Stimulated activated CD8-positive, alpha-beta memory T cell treated with anti-CD3 and anti-CD28 coated beads, Interleukin-7, amount 100 ng/mL, for 4 hours (primary cell): ENCODE data around the gene DPH2.

Experiments used
- DNase-seq, 2 donors: peaks; one replicate each; pipeline ENCODE4 v3.0.0-alpha.2; 2020; ENCODE audit warnings: low read depth in 2 of 2

The DPH2 gene

GRCh38 chr1:43999455-43999854 is 29.6 kb downstream of the DPH2 start:
- no peak for DNase-seq

DNA sequence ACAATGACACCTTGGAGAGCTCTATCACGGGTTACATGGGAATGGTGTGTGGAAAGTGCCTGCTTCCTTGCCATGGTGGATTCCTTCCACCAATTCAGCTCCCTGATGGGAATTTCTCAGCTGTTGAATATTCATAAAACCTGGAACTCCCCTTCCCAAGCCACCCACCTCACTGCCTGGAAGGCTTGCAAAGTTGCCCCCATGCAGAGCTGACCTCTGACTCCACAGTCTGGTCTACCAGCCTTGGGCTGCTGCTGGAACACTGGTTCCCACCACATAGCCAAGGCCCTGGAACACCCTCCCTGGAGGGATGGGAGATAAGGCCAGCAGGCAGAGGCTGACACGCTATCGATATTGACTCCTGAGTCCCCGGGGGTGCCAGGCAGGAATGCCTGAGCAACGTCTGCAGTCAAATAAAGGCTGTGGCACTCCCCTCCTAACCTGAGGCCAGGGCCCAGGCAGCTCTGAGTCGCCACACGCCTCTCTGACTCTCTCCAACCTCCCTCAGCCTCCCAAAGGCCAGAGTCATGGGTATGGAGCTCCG is 30.4 kb downstream of the DPH2 start:
- DNase-seq = no peak

GRCh38 chr1:44002165-44002564 is 32.4 kb downstream of the DPH2 start:
- DNase-seq = no peak

DNA sequence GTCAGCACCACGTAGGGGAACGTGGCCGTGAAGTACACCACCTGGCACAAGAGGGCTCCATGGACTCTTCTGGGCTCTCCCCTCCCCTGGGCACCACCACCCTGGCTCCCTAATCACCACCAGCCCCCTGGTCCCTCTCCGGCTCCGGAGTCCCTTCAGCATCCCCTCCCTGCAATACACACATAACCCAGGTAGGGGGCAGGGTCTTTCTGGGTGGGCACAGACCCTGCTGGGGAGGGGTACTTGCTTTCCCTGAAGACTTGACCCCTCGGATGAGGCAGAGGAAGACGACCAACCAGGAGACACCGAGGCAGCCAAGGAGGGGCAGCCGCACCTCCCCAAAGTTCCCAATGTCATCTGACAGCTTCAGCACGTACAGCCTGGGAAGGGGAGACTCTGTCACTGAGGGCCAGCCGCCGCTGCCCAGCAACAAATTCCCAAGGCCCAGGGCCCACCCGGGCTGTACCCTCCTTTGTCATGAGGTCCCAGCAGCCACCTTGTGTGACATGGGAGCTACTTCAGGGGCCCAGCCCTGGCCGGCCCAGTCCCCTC is 32.9 kb downstream of the DPH2 start:
- no peak for DNase-seq

DNA sequence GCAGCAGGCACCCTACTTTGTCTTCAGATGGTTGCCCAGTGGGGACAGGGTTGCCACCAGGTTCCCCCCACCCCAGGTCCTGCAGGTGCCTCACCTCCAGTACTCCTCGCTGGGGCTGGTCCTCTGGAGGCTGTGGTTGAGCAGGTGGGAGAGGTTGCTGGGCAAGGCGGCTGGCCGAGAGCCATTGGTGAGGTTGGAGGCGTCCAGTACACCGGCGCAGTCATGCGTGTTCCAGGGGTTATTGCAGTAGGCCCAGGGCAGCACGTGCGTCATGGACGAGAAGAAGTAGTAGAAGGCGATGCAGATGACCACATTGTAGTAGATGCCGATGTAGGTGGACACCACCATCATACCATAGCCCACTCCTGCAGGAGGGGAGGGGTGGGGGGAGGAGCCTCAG is 38.4 kb downstream of the DPH2 start:
- no peak for DNase-seq

DNA sequence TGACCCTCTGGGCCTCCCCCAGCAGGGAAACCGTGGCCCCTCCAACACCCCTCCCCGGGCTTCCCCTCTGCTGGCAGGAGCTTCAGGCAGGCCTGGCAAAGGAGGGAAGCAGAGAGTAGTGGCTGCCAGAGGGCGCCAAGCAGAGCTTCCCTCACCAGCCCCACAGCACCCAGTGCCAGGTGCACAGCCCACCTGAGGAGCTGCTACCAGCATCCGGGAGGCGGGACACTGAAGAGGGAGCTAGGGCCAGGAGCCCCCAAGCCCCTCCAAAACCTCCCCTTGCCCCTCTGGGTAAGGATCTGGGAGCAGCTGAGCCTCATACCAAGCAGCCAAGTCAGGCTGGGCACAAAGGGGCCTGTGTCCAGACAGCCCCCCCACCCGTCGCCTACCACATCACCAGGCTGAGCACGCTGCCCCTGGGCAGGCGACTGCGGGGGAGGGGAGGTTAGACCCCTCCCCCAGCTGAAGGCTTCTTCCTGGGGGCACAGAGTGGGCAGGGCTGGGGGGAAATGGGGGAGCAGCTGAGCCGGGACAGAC is 41.2 kb downstream of the DPH2 start:
- DNase-seq = no peak

- no peak for DNase-seq
Observed at GRCh38 chr1:44012404-44012803, 42.6 kb downstream of the DPH2 start.

DNA sequence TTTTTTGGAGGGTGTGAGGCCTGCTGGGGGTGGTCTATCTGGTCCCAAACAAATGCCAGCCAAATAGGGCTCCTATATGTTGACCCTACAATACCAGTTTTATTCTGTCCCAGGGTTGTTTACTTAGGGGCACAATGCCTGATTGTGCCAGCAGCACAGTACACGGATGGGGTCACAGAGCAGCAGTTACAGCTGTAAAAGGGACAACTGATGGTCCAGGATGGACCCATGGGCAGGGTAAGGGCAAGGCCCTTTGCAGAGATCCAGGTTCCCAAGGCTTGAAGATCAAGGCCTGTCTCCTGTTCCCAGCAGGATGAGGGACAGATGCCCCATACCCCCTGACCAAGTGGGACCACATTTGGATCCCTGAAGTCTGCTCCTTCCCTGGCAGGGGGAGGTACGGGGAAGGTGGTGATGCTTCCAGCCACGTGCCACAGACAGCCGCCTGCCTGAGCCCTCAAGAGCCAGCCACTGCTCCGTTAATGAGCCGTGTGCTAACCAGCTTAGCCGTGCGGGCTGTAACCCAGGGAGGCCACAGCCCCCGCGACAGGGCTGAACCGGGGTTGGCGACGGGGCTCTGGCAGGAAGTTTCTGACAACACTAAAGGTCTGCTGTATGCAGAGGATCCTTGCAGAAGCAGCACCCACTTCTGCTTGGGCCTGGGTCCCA is 43.3 kb downstream of the DPH2 start:
- DNase-seq = no peak

DNA sequence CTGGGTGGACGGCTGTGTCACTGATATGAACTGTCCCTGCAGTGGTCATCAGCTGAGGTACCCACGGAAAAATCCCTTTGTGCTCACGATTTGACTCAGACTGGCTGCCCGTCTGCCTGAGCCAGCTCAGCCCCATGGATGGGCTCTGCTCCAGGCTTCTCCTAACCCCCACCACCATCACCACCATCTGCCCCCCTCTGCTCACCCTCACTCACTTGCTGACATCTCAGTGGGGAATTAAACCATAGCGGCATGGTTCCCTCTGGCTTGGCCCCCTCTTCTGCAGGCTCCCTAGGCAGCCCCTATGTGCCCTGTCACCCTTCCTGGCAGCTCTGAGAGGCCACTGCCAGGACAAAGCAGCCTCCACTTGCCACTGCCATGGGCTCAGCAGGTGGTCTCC is 44.1 kb downstream of the DPH2 start:
- DNase-seq = no peak

GRCh38 chr1:44014365-44015104 is 44.7 kb downstream of the DPH2 start:
- no peak for DNase-seq

DNA sequence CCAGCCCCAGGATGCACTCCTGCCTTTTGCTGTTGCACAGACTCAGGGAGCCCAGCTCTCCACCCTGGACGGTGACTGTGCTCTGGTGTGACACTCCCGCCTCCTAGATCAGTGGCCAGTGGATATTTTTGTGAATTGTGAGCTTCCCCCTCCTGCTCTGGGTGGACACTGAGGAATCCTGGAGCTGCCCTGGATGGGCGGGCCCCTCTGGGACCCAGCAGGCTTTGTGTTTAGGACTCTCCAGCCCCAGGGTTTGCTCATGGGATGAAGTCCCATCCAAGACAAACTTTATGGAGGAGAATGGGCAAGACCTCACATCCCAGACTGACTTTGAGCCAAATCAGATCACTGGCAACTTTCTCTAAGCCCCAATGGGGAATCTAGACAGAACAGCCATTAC is 45.4 kb downstream of the DPH2 start:
- DNase-seq = no peak

DNA sequence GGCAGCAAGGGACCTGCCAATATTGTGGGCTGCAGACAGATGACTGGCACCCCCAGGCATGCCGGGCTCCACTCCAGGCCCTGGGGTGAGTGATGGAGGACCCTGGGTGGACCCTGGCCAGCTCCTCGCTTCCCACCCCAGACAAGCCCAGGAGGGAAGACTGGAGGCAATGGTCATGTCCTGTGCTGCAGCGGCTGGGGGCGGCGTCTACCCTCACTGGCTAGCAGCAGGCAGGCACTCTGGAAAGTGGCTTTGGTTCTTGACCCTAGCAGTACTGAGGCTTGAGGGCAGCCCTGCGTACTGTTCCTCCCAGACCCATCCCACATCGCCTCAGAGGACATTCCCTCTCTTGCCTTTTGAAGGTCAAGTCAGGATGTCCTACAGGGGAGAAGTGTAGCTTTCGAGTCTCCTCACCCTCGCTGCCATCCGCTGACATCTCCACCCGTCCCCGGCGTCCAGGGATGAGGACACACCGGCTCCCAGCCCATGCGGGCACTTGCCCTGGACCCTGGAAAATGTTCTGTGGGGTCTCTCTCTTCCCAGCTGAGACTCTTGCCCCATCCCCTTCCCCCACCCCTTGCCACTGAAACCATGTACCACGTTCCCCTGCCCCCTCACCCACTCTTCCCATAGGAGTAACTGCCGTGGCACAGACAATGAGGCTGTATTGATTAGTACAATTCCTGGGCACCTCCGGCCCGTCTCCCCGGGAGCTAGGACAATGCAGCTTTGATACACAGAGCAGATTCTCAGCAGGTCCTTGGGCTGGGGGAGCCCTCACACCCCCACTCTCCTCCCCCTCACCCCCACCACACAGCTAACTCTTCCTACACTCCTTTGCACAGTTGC is 46.5 kb downstream of the DPH2 start:
- DNase-seq = no peak

DNA sequence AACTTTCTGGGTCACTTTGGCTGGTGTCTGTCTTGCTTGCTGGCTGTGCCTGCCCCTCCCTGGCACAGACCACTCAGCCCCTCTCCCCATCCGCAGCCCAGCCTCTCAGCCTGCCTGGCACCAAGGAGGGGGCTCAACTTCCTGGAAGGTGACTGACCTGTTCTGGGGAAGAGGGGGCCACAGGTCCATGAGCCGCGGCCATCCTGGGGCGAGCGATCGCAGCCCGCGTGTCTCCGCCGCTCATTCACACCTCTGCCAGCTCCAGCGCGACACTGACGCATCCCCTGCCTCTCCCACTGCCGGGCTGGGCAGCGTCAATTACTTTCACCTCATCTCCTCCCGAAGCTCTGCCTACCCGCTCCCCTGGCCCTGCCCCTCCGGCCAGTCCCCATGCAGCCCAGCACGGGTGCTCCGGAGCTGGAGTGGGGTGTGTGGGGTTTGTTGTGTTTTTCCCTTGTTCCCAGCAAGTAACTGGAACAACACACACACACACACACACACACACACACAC is 47.1 kb downstream of the DPH2 start:
- no peak for DNase-seq

GRCh38 chr1:44019466-44019948 is 49.7 kb downstream of the DPH2 start:
- DNase-seq = no peak

GRCh38 chr1:44020464-44020863 is 50.7 kb downstream of the DPH2 start:
- no peak for DNase-seq

GRCh38 chr1:44021156-44021555 is 51.3 kb downstream of the DPH2 start:
- DNase-seq = no peak

DNA sequence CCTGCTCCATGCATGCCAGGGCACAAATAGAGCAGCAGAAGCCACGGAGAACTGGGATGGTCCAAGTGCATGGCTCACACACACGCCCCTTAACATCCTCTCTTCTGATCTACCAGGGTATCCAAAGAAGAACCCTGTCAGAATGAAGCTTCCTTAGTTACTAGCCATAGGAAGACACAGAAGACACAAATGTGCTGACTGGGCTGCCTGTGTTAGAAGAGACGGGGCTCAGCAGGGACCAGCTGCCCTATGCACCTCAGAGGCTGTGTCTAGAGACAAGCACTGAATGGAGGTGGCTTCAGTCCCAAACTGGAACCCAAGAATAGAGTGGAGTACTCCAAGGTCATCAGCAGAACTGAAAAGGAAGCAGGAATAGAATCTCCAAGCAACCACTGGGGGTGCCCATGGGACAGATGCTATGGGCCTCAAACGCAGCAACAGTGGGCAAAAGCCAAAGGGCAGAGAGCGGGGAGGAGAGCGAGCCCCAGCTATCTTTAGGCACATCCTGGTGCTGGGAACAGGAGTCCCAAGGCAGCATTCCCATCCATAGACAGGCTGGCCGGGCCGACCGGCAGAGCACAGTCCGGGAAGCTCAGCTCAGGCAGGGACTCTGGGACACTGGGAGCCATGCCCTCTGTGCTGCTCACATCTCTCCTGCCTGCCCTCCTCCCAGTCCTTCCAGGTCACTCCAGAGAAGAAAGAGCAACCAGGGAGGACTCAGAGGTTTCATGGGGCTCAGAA is 51.9 kb downstream of the DPH2 start:
- DNase-seq = no peak
